RWPE1 (cell line): Measurements from ENCODE around the gene C1orf53.

Experiments
- CTCF ChIA-PET: fragments of 350-600 bp; sonication (Branson Sonifier 250); formaldehyde crosslinking; extraction: SDS; loops from one replicate; lab custom pipeline; 2021; lab: Yijun Ruan, JAX
- POLR2A ChIA-PET: fragments of 400-600 bp; formaldehyde crosslinking; extraction: SDS; loops from one replicate; lab custom pipeline; 2020; ENCODE audit warnings: antibody characterized with exemption; ENCODE audit not compliant: low non-redundant PET; lab: Yijun Ruan, JAX
- DNase-seq: peaks from one replicate; pipeline ENCODE4 v3.0.0; 2012; ENCODE audit warnings: low spot score
- H3K27ac ChIP-seq: fragments of 450-650 bp; 2 replicates; pipeline ENCODE4 v1.5.1; 2017
- CTCF ChIP-seq: fragments of 450-650 bp; conservative IDR thresholded peaks from 2 replicates; pipeline ENCODE4 v1.5.1; 2017; ENCODE audit warnings: low read depth, mild to moderate bottlenecking

Gene C1orf53

DNA sequence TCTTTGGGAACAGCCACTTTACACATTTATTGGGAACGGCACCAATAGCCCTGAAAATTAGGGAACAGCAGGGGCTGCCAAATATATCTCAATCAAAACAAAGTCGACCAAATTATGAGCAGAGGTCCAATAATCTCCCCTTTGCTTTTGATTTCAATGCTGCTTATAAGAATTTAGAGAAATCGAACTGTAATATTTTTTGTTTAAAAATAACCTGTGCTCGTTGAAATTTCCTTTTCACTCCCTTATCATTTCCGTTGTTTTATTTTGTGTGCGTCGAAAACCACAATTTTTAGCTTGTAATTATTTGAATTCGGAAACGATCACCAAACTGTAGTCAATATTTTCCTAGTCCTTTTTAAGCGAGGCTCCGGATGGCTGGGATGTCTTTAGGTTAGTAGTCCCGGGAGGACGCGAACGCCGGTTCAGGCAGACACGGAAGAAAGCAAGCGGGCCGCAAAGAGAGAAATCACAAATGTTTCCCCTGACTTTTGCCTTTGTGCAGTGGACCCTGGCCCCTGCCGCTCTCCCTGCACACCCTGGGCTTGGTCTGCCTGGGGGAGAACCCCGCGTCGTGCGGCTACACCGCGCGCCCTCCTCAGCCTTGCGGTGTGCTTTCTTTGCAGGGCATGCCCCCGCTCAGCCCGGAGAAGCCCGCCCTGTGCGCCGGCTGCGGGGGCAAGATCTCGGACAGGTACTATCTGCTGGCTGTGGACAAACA, 17.1 kb downstream of the C1orf53 start:
- TF ChIP-seq CTCF, result no peak
- no peak for DNase-seq
- no peak overlapping the region for H3K27ac ChIP-seq
- ChIA-PET POLR2A (no interaction called here), CTCF (interaction anchor here (0.6 to 1.1 kb wide), 4 partner anchors 226 to 381 kb away, joined by 3 to 5 read pairs (median 4); no protein-coding TSS in a partner anchor)

GRCh38 chr1:197920067-197920396, 17.6 kb downstream of the C1orf53 start:
- ChIA-PET CTCF (interaction anchor here (0.7 to 1.1 kb wide), 2 partner anchors 84 to 304 kb away, joined by 4 to 5 read pairs; no protein-coding TSS in a partner anchor), POLR2A (no interaction called here)
- no peak for TF ChIP-seq CTCF
- no peak overlapping the region for H3K27ac ChIP-seq
- no peak for DNase-seq

DNA sequence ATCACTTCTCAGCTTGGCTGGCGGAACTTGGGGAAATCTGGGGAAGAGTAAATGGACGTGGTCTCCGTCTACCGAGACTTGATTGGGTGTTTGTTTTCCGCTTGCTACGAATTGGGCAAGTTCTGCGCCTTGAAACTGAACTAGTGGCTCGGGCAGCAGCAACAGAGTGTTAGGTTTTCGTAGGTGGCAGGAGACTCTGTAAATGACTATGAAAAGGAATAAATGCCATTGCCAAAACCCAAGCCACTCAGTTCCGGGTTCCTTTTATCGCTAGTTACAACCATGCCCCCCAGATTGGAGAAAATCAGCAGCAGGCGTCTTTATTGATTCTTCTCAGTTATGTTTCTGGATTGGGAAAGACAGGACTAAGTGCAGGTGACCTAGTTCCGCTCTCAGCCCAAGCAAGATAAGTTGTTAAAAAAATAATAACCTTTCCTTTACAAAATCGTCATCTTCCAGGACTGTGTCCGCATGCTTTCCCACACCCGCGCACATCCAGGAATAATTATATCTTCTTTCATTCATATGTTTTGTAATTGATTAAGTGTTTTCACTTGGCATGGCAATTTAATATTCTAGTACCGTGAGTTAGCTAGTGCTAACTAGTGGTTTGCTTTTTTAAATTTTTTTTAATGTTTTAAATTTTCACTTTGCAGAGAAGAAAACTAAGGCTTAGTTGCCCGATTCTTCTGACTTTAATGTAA, 18.1 kb downstream of the C1orf53 start:
- no peak for DNase-seq
- TF ChIP-seq CTCF, result no peak
- POLR2A ChIA-PET, result no interaction called here

GRCh38 chr1:197921235-197922069, 19.0 kb downstream of the C1orf53 start:
- POLR2A ChIA-PET, result no interaction called here
- TF ChIP-seq CTCF, result no peak
- no peak for DNase-seq
- CTCF ChIA-PET, result interaction anchor here (0.6 to 1.3 kb wide), 2 partner anchors 9 to 302 kb away, joined by 4 read pairs; no protein-coding TSS in a partner anchor
- no peak overlapping the region for H3K27ac ChIP-seq

More for the DNA sequence above, 18.1 kb downstream of the C1orf53 start:
- no peak overlapping the region for H3K27ac ChIP-seq
- CTCF ChIA-PET, result interaction anchor here (0.7 to 1.1 kb wide), 2 partner anchors 83 to 305 kb away, joined by 4 to 5 read pairs; no protein-coding TSS in a partner anchor

DNA sequence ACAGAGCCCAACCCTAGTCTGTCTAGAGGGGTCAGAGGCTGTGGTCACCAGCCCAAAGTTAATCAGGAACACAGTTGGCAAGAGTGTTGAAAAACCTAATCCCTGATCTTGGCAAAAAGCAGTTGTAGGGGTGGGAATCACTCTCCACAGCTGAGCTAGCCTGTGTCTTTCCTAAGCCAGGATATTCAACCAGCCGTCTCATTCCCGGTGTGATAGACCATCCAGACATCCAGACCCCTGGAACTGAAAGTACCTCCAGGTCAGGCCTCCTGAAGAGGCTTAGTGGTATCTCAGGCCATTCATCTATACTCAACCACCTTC, 19.6 kb downstream of the C1orf53 start:
- TF ChIP-seq CTCF, result no peak
- POLR2A ChIA-PET, result no interaction called here
- CTCF ChIA-PET, result interaction anchor here (1.0 to 1.3 kb wide), 2 partner anchors 9 to 303 kb away, joined by 3 to 4 read pairs; no protein-coding TSS in a partner anchor
- DNase-seq, result no peak
- H3K27ac ChIP-seq, result no peak overlapping the region

- no peak overlapping the region for H3K27ac ChIP-seq
- ChIA-PET POLR2A (no interaction called here), CTCF (interaction anchor here (1.0 to 1.4 kb wide), 3 partner anchors 11 to 304 kb away, joined by 3 to 5 read pairs (median 4); no protein-coding TSS in a partner anchor)
- DNase-seq, result no peak
- TF ChIP-seq CTCF, result no peak
Observed at GRCh38 chr1:197923038-197923437, 20.6 kb downstream of the C1orf53 start.
